ENCODE data around the gene FOXA1. TPM values are rescaled to one million over a fixed set of nuclear protein-coding genes. Genes with fewer than 3 reads are reported as not detected.

The FOXA1 gene
- total RNA-seq (2021) (4.3 and 7.5 TPM in 2 replicates), Bru-seq, nascent RNA (percentile 49 among the genes with signal in this experiment), BruChase-seq, experiment 1, labeled RNA remaining after a 2-hour chase (percentile 57 among the genes with signal in this experiment), BruChase-seq, experiment 2, labeled RNA remaining after a 6-hour chase (percentile 38 among the genes with signal in this experiment)
- long read RNA-seq, transcript FOXA1-201 (2 exons, 2,862 nt), result major isoform, 8 of 10 reads
- long read RNA-seq, partial matches to known transcripts, result 0 of 10 reads
- long read RNA-seq, other reads (novel, unspliced or antisense), result 2 of 10 reads

GRCh38 chr14:37594971-37595808 lies at the start of gene FOXA1, which contains the start of gene TTC6:
FOXA1 (minus strand) TSS chr14:37595249; CDS start chr14:37594972, 277 bp downstream.
TTC6 (plus strand) TSS chr14:37595629; CDS start chr14:37622065, 26,436 bp downstream.
- BruUV-seq (replicated peaks), result no TSS peak
- Histone ChIP-seq H3K4me3 (ENCODE audit: low read depth, low read length, poor library complexity, severe bottlenecking) (peak within 1 kb of the TSS; percentile 68), H3K27me3 (replicated peaks; ENCODE audit: insufficient read depth, low read depth, low read length, poor library complexity) (peaks cover 72% of the 10 kb centered on the region), H3K4me1 (ENCODE audit: insufficient read depth, low read length, poor library complexity, severe bottlenecking) (peaks cover 19% of the 10 kb centered on the region), H3K27ac (ENCODE audit: low read depth, low read length, poor library complexity, severe bottlenecking) (peak within 1 kb of the TSS; percentile 65), H3K9me3 (ENCODE audit: low read depth, low read length, poor library complexity, severe bottlenecking) (no peaks in the 10 kb centered on the region), H3K36me3 (ENCODE audit: insufficient read depth, low read length, poor library complexity, severe bottlenecking) (no peaks in the 10 kb centered on the region)
- ChIA-PET POLR2A (ENCODE audit: low non-redundant PET) (no interaction called here), CTCF (no interaction called here)
- intact Hi-C loops (cut with micrococcal nuclease; ENCODE audit: unreplicated experiment), result loop anchor here (1.0 to 5.0 kb wide), 2 partner anchors 277 to 349 kb away; no protein-coding TSS in a partner anchor
- TF ChIP-seq EZH2 (IDR thresholded peaks at IDR 0.05; ENCODE audit: borderline replicate concordance, low read depth, low read length, poor library complexity, severe bottlenecking), result no peak
- TF ChIP-seq, protein P1, sequence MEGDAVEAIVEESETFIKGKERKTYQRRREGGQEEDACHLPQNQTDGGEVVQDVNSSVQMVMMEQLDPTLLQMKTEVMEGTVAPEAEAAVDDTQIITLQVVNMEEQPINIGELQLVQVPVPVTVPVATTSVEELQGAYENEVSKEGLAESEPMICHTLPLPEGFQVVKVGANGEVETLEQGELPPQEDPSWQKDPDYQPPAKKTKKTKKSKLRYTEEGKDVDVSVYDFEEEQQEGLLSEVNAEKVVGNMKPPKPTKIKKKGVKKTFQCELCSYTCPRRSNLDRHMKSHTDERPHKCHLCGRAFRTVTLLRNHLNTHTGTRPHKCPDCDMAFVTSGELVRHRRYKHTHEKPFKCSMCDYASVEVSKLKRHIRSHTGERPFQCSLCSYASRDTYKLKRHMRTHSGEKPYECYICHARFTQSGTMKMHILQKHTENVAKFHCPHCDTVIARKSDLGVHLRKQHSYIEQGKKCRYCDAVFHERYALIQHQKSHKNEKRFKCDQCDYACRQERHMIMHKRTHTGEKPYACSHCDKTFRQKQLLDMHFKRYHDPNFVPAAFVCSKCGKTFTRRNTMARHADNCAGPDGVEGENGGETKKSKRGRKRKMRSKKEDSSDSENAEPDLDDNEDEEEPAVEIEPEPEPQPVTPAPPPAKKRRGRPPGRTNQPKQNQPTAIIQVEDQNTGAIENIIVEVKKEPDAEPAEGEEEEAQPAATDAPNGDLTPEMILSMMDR (conservative IDR thresholded peaks at IDR 0.05; ENCODE audit: low read depth, low read length), result no peak
- DNase-seq (ENCODE audit: low spot score), result peak; percentile 66

DNA sequence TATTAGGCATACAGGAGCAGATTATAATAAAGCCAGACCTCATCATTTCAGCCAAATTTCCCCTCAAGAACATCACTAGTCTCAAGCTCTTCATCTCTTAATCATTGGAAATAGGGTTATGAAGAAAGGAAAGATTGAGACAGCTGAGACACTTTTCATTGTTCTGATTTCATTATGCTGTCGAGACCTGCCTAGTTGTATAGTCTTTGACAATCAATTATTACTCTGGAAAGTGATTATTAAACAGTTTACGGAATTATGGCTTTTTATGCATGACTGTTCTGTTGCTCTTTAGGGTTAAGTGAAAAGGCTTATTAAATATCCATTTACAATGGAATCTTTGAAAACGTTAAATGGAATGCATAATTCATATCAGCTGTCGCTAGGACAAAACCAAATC lies 48.7 kb upstream of the FOXA1 start:
- BruUV-seq (replicated peaks), result no TSS peak
- intact Hi-C loops (cut with micrococcal nuclease; ENCODE audit: unreplicated experiment), result no loop called here
- ChIA-PET POLR2A (ENCODE audit: low non-redundant PET) (no interaction called here), CTCF (no interaction called here)
- TF ChIP-seq, protein P1 (conservative IDR thresholded peaks at IDR 0.05; ENCODE audit: low read depth, low read length), result no peak
- TF ChIP-seq EZH2 (IDR thresholded peaks at IDR 0.05; ENCODE audit: borderline replicate concordance, low read depth, low read length, poor library complexity, severe bottlenecking), result no peak
- H3K27me3 ChIP-seq (replicated peaks; ENCODE audit: insufficient read depth, low read depth, low read length, poor library complexity), result no peaks in the 10 kb centered on the region
- no peak for DNase-seq (ENCODE audit: low spot score)
- H3K9me3 ChIP-seq (ENCODE audit: low read depth, low read length, poor library complexity, severe bottlenecking), result no peaks in the 10 kb centered on the region
- H3K27ac ChIP-seq (ENCODE audit: low read depth, low read length, poor library complexity, severe bottlenecking), result no peak overlapping the region
- no peaks in the 10 kb centered on the region for H3K4me1 ChIP-seq (ENCODE audit: insufficient read depth, low read length, poor library complexity, severe bottlenecking)
- no peak overlapping the region for H3K4me3 ChIP-seq (ENCODE audit: low read depth, low read length, poor library complexity, severe bottlenecking)
- H3K36me3 ChIP-seq (ENCODE audit: insufficient read depth, low read length, poor library complexity, severe bottlenecking), result no peaks in the 10 kb centered on the region

- ChIA-PET CTCF (no interaction called here), POLR2A (ENCODE audit: low non-redundant PET) (no interaction called here)
- TF ChIP-seq EZH2 (IDR thresholded peaks at IDR 0.05; ENCODE audit: borderline replicate concordance, low read depth, low read length, poor library complexity, severe bottlenecking), result no peak
- TF ChIP-seq, protein P1 (conservative IDR thresholded peaks at IDR 0.05; ENCODE audit: low read depth, low read length), result no peak
- Histone ChIP-seq H3K4me1 (ENCODE audit: insufficient read depth, low read length, poor library complexity, severe bottlenecking) (no peaks in the 10 kb centered on the region), H3K27me3 (replicated peaks; ENCODE audit: insufficient read depth, low read depth, low read length, poor library complexity) (no peaks in the 10 kb centered on the region), H3K4me3 (ENCODE audit: low read depth, low read length, poor library complexity, severe bottlenecking) (no peak overlapping the region), H3K9me3 (ENCODE audit: low read depth, low read length, poor library complexity, severe bottlenecking) (no peaks in the 10 kb centered on the region), H3K36me3 (ENCODE audit: insufficient read depth, low read length, poor library complexity, severe bottlenecking) (no peaks in the 10 kb centered on the region), H3K27ac (ENCODE audit: low read depth, low read length, poor library complexity, severe bottlenecking) (no peak overlapping the region)
- no TSS peak for BruUV-seq (replicated peaks)
- intact Hi-C loops (cut with micrococcal nuclease; ENCODE audit: unreplicated experiment), result no loop called here
- no peak for DNase-seq (ENCODE audit: low spot score)
Measured at GRCh38 chr14:37642125-37642524, 47.1 kb upstream of the FOXA1 start.

All from A673 (cell line).